Cardiac muscle cell (in vitro differentiated cells and primary cell): ENCODE measurements around the gene MMP2. TPM values are rescaled to one million over a fixed set of nuclear protein-coding genes. Genes with fewer than 3 reads are reported as not detected.

ENCODE experiments used
- DNase-seq, 2 donors: peaks; one replicate each; pipeline versions ENCODE4 v3.0.0 to v3.0.0-alpha.2; 2010 to 2017; ENCODE audit warnings: low read depth in 1 of 2, low spot score in 1 of 2
- H3K27ac ChIP-seq: fragments of 200-600 bp; sonication (generic); 2 replicates; pipeline ENCODE4 v1.5.1; 2016
- H3K27me3 ChIP-seq: fragments of 200-600 bp; sonication (generic); 2 replicates; pipeline ENCODE4 v1.6.0; 2016; ENCODE audit warnings: control low read depth
- H3K36me3 ChIP-seq: fragments of 200-600 bp; sonication (generic); 2 replicates; pipeline ENCODE4 v1.5.1; 2016; ENCODE audit warnings: control low read depth
- H3K4me1 ChIP-seq: fragments of 200-600 bp; sonication (generic); 2 replicates; pipeline ENCODE4 v1.8.1; 2017; ENCODE audit warnings: low read depth, mild to moderate bottlenecking, mixed run types
- H3K4me3 ChIP-seq: fragments of 200-600 bp; sonication (generic); 2 replicates; pipeline ENCODE4 v1.5.1; 2016; ENCODE audit warnings: mild to moderate bottlenecking
- H3K9me3 ChIP-seq: fragments of 200-600 bp; sonication (generic); 2 replicates; pipeline ENCODE4 v1.5.1; 2017; ENCODE audit warnings: low read depth, mild to moderate bottlenecking, control low read depth
- CTCF ChIP-seq: IDR thresholded peaks from 2 replicates; pipeline ENCODE4 v1.5.1; 2012; ENCODE audit warnings: low read depth, mild to moderate bottlenecking, low read length
- polyA plus RNA-seq: library from polyadenylated mRNA; unstranded; fragments of >200 nt; fragmentation: Nextera tagmentation; extraction: Ambion mirVana; gene quantifications from 2 replicates; pipeline ENCODE4 v1.2.1, GENCODE V29; 2016
- total RNA-seq: library from RNA; depleted of rRNA; stranded (reverse); fragments of >200 nt; gene quantifications from 2 replicates; pipeline ENCODE4 v1.2.3, GENCODE V29; 2016

Gene MMP2
- total and polyA plus RNA-seq, 2 experiments from 2014 or later, result 39.9 to 44.3 TPM

DNA sequence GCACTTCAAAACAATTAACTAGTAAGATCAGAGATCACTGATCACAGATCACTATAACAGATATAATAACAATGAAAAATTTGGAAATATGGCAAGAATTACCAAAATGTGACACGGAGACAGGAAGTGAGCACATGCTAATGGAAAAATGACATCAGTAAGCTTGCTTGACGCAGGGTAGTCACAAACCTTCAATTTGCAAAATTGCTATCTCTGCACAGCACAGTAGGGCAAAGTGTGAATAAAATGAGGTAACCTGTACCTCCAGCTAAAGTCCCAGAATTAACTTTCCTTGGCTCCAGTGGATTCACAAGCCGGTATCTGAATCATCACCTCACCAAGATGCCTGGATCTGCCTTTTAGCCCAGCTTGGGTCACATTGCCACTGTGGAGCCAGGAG lies 4.2 kb upstream of the MMP2 start:
- TF ChIP-seq CTCF, result no peak
- H3K4me1 ChIP-seq, result peaks cover 3% of the 10 kb centered on the region
- no peak overlapping the region for H3K4me3 ChIP-seq
- no peaks in the 10 kb centered on the region for H3K9me3 ChIP-seq
- no peak overlapping the region for H3K27ac ChIP-seq
- DNase-seq, result no peak
- peaks cover 35% of the 10 kb centered on the region for H3K27me3 ChIP-seq
- H3K36me3 ChIP-seq, result no peaks in the 10 kb centered on the region

GRCh38 chr16:55475919-55476318 lies 3.1 kb upstream of the MMP2 start:
- no peak overlapping the region for H3K27ac ChIP-seq
- H3K27me3 ChIP-seq, result peaks cover 46% of the 10 kb centered on the region

DNA sequence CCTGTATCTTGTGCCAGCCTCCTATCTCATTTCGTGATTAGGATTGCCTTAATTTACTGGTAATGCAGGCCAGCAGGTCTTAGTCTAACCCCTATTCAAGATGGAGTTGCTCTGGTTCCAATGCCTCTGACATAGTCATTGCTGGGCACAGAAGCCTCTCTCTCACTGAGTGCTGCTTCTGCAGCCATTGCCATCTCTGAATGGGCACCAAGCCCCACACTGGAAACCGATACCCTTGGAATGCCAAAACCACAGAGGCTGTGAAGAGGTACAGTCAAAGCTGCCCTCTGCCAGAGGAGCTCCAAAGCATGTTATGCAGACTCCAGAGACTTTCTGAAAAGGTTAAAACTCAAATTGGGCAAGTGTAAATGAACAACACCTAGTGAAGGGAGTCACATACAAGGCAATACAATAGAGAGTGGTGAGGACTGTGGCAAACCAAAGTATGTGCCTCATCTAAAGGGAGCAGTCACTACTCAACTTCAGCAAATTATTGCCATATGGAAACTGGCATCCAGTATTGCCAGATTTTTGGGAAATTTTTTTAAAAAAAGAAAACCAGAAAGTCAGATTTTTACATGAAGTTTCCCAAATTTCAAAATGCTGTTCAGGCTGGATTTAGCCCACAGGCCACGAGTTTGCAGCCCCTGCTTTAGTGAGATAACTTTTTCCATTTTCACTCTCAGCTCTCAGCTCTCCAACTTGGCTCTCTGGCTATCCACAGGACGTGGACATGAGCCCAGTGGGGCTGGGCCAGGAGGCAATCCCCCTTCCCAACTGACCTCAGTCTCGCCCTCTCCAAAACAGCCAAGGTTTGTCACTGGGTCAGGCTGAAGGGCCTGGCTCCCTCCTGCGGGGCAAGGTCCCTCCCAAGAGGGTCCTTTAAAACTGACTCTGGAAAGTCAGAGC lies 2.1 kb upstream of the MMP2 start:
- no peaks in the 10 kb centered on the region for H3K9me3 ChIP-seq
- no peak overlapping the region for H3K4me3 ChIP-seq
- no peak for TF ChIP-seq CTCF
- H3K4me1 ChIP-seq, result peaks cover 6% of the 10 kb centered on the region
- H3K27me3 ChIP-seq, result peaks cover 50% of the 10 kb centered on the region
- H3K27ac ChIP-seq, result no peak overlapping the region
- DNase-seq, result no peak
- H3K36me3 ChIP-seq, result no peaks in the 10 kb centered on the region

More at GRCh38 chr16:55475919-55476318, 3.1 kb upstream of the MMP2 start:
- Histone ChIP-seq H3K9me3 (no peaks in the 10 kb centered on the region), H3K36me3 (no peaks in the 10 kb centered on the region), H3K4me3 (no peak overlapping the region), H3K4me1 (peaks cover 6% of the 10 kb centered on the region)
- TF ChIP-seq CTCF, result no peak
- DNase-seq, result peak in 1 of 2 donors; percentile 34

GRCh38 chr16:55477736-55478135 lies 1.3 kb upstream of the MMP2 start:
- peaks cover 6% of the 10 kb centered on the region for H3K4me1 ChIP-seq
- no peaks in the 10 kb centered on the region for H3K36me3 ChIP-seq
- no peak for TF ChIP-seq CTCF
- no peak overlapping the region for H3K4me3 ChIP-seq
- H3K27ac ChIP-seq, result no peak overlapping the region
- H3K9me3 ChIP-seq, result no peaks in the 10 kb centered on the region
- H3K27me3 ChIP-seq, result peaks cover 50% of the 10 kb centered on the region
- DNase-seq, result no peak

- H3K4me1 ChIP-seq, result peaks cover 6% of the 10 kb centered on the region
These were observed 587 bp downstream of the MMP2 start for GRCh38 chr16:55479430-55480140.

More at GRCh38 chr16:55479430-55480140, 587 bp downstream of the MMP2 start:
- Histone ChIP-seq H3K27me3 (peaks cover 44% of the 10 kb centered on the region), H3K36me3 (no peaks in the 10 kb centered on the region), H3K27ac (no peak overlapping the region), H3K9me3 (no peaks in the 10 kb centered on the region), H3K4me3 (peak overlapping the region; percentile 41)
- peak; percentile 28 to 54 for DNase-seq
- TF ChIP-seq CTCF, result no peak
